GF-D8 (cell line): Measurements from ENCODE around the gene MARCHF2.
"Not testable (repeated sequence)": the region's sequence is repeated elsewhere in the genome, so short reads cannot be mapped to it uniquely, and the experiment has no call there.

Experiments
- DNase-seq: peaks from one replicate; lab custom pipeline; 2025; lab: John Stamatoyannopoulos, UW

Gene MARCHF2

GRCh38 chr19:8410718-8411117, 2.4 kb upstream of the MARCHF2 start:
- not testable (repeated sequence) for DNase-seq

GRCh38 chr19:8413629-8413995, 507 bp downstream of the MARCHF2 start:
- no peak for DNase-seq

GRCh38 chr19:8416796-8417195, 3.7 kb downstream of the MARCHF2 start:
- no peak for DNase-seq

- DNase-seq = no peak
Measured at GRCh38 chr19:8421484-8422461, 8.7 kb downstream of the MARCHF2 start.

- peak; percentile 53 for DNase-seq
Measured at GRCh38 chr19:8423817-8424223, 10.7 kb downstream of the MARCHF2 start.

- not testable (repeated sequence) for DNase-seq
Measured at GRCh38 chr19:8425331-8425730, 12.2 kb downstream of the MARCHF2 start.

- DNase-seq = no peak
Measured at GRCh38 chr19:8426283-8426682, 13.2 kb downstream of the MARCHF2 start.

GRCh38 chr19:8429044-8429443, 15.9 kb downstream of the MARCHF2 start:
- DNase-seq = no peak

- DNase-seq = no peak
Measured at GRCh38 chr19:8429826-8430225, 16.7 kb downstream of the MARCHF2 start.

- DNase-seq = no peak
Measured at GRCh38 chr19:8430650-8431049, 17.5 kb downstream of the MARCHF2 start.

- no peak for DNase-seq
Measured at GRCh38 chr19:8438236-8438635, 25.1 kb downstream of the MARCHF2 start.

GRCh38 chr19:8441725-8442544, 28.8 kb downstream of the MARCHF2 start:
- no peak for DNase-seq

- DNase-seq = not testable (repeated sequence)
Measured at GRCh38 chr19:8444140-8444676, 31.1 kb downstream of the MARCHF2 start.

- DNase-seq = peak; percentile 91
Measured at GRCh38 chr19:8444677-8445487, 31.8 kb downstream of the MARCHF2 start, which contains the start of gene HNRNPM. HNRNPM (plus strand) TSS chr19:8444975; CDS start chr19:8444999, 24 bp downstream.

GRCh38 chr19:8445488-8446001, 32.4 kb downstream of the MARCHF2 start:
- no peak for DNase-seq

GRCh38 chr19:8446061-8446709, 33.1 kb downstream of the MARCHF2 start:
- no peak for DNase-seq

- DNase-seq = no peak
Measured at GRCh38 chr19:8449830-8450229, 36.7 kb downstream of the MARCHF2 start.

- DNase-seq = no peak
Measured at GRCh38 chr19:8451377-8451776, 38.3 kb downstream of the MARCHF2 start.

GRCh38 chr19:8451885-8452284, 38.8 kb downstream of the MARCHF2 start:
- DNase-seq = no peak

- no peak for DNase-seq
Measured at GRCh38 chr19:8452446-8453123, 39.5 kb downstream of the MARCHF2 start.
